ENCODE results near the gene CPT1B. TPM values are rescaled to one million over a fixed set of nuclear protein-coding genes. Genes with fewer than 3 reads are reported as not detected.

Gene CPT1B
- total RNA-seq, 1 donor from 2014 or later, result 60.7 TPM

DNA sequence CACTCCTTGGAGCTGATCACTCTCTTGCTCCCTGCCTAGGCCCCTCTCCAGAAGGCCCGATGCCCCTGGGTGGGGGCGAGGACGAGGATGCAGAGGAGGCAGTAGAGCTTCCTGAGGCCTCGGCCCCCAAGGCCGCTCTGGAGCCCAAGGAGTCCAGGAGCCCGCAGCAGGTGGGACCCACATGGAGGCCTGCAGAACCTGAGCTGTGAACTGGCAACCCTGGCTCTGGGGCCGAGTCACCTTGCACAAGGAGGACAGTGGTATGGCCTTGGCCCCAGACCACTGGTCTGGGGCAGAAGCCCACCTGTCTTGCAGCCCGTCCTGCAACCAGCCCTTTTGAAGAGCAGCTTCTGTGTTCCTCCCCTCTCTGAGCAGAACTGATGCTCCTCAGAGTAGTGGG lies 59.1 kb downstream of the CPT1B start:
- DNase-seq (ENCODE audit: extremely low spot score, unreplicated experiment), result no peak
- H3K4me1 Mint-ChIP-seq (ENCODE audit: unreplicated experiment), result peaks cover 2% of the 10 kb centered on the region
- TF ChIP-seq, protein P1, sequence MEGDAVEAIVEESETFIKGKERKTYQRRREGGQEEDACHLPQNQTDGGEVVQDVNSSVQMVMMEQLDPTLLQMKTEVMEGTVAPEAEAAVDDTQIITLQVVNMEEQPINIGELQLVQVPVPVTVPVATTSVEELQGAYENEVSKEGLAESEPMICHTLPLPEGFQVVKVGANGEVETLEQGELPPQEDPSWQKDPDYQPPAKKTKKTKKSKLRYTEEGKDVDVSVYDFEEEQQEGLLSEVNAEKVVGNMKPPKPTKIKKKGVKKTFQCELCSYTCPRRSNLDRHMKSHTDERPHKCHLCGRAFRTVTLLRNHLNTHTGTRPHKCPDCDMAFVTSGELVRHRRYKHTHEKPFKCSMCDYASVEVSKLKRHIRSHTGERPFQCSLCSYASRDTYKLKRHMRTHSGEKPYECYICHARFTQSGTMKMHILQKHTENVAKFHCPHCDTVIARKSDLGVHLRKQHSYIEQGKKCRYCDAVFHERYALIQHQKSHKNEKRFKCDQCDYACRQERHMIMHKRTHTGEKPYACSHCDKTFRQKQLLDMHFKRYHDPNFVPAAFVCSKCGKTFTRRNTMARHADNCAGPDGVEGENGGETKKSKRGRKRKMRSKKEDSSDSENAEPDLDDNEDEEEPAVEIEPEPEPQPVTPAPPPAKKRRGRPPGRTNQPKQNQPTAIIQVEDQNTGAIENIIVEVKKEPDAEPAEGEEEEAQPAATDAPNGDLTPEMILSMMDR (IDR thresholded peaks at IDR 0.05), result no peak
- H3K4me3 Mint-ChIP-seq (ENCODE audit: unreplicated experiment), result no peak overlapping the region
- no peak overlapping the region for H3K27ac Mint-ChIP-seq (ENCODE audit: unreplicated experiment)
- H3K27me3 Mint-ChIP-seq (ENCODE audit: unreplicated experiment), result no peaks in the 10 kb centered on the region
- no peaks in the 10 kb centered on the region for H3K9me3 Mint-ChIP-seq (ENCODE audit: unreplicated experiment)
- H3K36me3 Mint-ChIP-seq (ENCODE audit: unreplicated experiment), result peaks cover 13% of the 10 kb centered on the region

Other genes starting within 250 kb of the CPT1B start
- gene PPP6R2, start 235.1 kb downstream of the CPT1B start, total RNA-seq, result 62.4 and 62.6 TPM in 2 replicates
- gene SBF1, start 103.4 kb downstream of the CPT1B start, total RNA-seq, result 96.5 and 110 TPM in 2 replicates
- gene ADM2, start 96.9 kb downstream of the CPT1B start, total RNA-seq, result 20.6 and 21.1 TPM in 2 replicates
- gene MIOX, start 91.6 kb downstream of the CPT1B start, total RNA-seq, result 0.76 and 1.5 TPM in 2 replicates
- 107 and 108 TPM in 2 replicates for gene LMF2, start 70.7 kb downstream of the CPT1B start, total RNA-seq
- 46.3 and 47.0 TPM in 2 replicates for gene NCAPH2, start 70.2 kb downstream of the CPT1B start, total RNA-seq
- gene SCO2, start 52.8 kb downstream of the CPT1B start, total RNA-seq, result 2.8 TPM in 1 of 2 replicates, not detected in the other
- 9.0 and 10.8 TPM in 2 replicates for gene TYMP, start 48.4 kb downstream of the CPT1B start, total RNA-seq
- gene KLHDC7B, start 32.5 kb downstream of the CPT1B start, total RNA-seq, result 0.21 TPM in 1 of 2 replicates, not detected in the other
- gene SYCE3, start 15.5 kb downstream of the CPT1B start, total RNA-seq, result not detected in 2 replicates
- 75.4 and 79.9 TPM in 2 replicates for gene CHKB, start 4.4 kb upstream of the CPT1B start, total RNA-seq
- 2.8 and 3.6 TPM in 2 replicates for gene MAPK8IP2, start 22.4 kb upstream of the CPT1B start, total RNA-seq
- gene ARSA, start 49.7 kb upstream of the CPT1B start, total RNA-seq, result 43.5 and 44.0 TPM in 2 replicates
- 4.7 and 4.8 TPM in 2 replicates for gene SHANK3, start 94.4 kb upstream of the CPT1B start, total RNA-seq
- gene ACR, start 159.8 kb upstream of the CPT1B start, total RNA-seq, result not detected in 2 replicates
- gene RABL2B, start 205.2 kb upstream of the CPT1B start, total RNA-seq, result 41.6 and 42.1 TPM in 2 replicates

Data from osteocyte (in vitro differentiated cells).